DND-41 (cell line): ENCODE results near the gene ENPEP.

Experiments used
- ATAC-seq: fragments of 200-7000 bp; cut with Tn5 transposase; 3 replicates; pipeline ENCODE4 v1.9.1; 2021; ENCODE audit warnings: low read depth; ENCODE audit not compliant: insufficient read depth
- DNase-seq: peaks from one replicate; pipeline ENCODE4 v3.0.0-alpha.2; 2020
- H2AFZ ChIP-seq: 2 replicates; pipeline ENCODE4 v1.6.0; 2012; ENCODE audit warnings: low read depth, low read length
- H3K27ac ChIP-seq: 2 replicates; pipeline ENCODE4 v1.5.1; 2012; ENCODE audit warnings: low read length, inconsistent platforms
- H3K27me3 ChIP-seq: fragments of 200-600 bp; sonication (generic); 2 replicates; pipeline ENCODE4 v1.6.0; 2012; ENCODE audit warnings: low read length, mild to moderate bottlenecking, inconsistent platforms; ENCODE audit not compliant: insufficient read depth, poor library complexity
- H3K36me3 ChIP-seq: 2 replicates; pipeline ENCODE4 v1.5.1; 2012; ENCODE audit warnings: low read length, inconsistent platforms; ENCODE audit not compliant: insufficient read depth
- H3K4me1 ChIP-seq: 2 replicates; pipeline ENCODE4 v1.5.1; 2012; ENCODE audit warnings: mild to moderate bottlenecking, low read length; ENCODE audit not compliant: insufficient read depth
- H3K4me2 ChIP-seq: 2 replicates; pipeline ENCODE4 v1.6.0; 2012; ENCODE audit warnings: mild to moderate bottlenecking, moderate library complexity, low read length, inconsistent platforms; ENCODE audit not compliant: insufficient read depth
- H3K4me3 ChIP-seq, 2 experiments: fragments of 200-600 bp in 1 of 2; shearing (Covaris generic) in 1 of 2; 2 replicates each; pipeline ENCODE4 v1.5.1; 2012 to 2016; ENCODE audit warnings: inconsistent platforms in 2 of 2, low read length in 2 of 2, mild to moderate bottlenecking in 2 of 2, low read depth in 1 of 2, moderate library complexity in 1 of 2
- H3K79me2 ChIP-seq: 2 replicates; pipeline ENCODE4 v1.6.0; 2012; ENCODE audit warnings: low read length, inconsistent platforms; ENCODE audit not compliant: insufficient read depth
- H3K9ac ChIP-seq: 2 replicates; pipeline ENCODE4 v1.6.0; 2012; ENCODE audit warnings: low read depth, mild to moderate bottlenecking, inconsistent platforms, low read length, moderate library complexity
- H3K9me3 ChIP-seq: 2 replicates; pipeline ENCODE4 v1.5.1; 2012; ENCODE audit warnings: low read length, moderate library complexity, mild to moderate bottlenecking, inconsistent platforms; ENCODE audit not compliant: insufficient read depth, severe bottlenecking
- H4K20me1 ChIP-seq: 2 replicates; pipeline ENCODE4 v1.6.0; 2012; ENCODE audit warnings: low read length; ENCODE audit not compliant: insufficient read depth
- CTCF ChIP-seq: IDR thresholded peaks from 2 replicates; pipeline ENCODE4 v1.5.1; 2012; ENCODE audit warnings: borderline replicate concordance, low read length, moderate library complexity, mild to moderate bottlenecking; ENCODE audit not compliant: poor library complexity, severe bottlenecking; ENCODE audit errors: extremely low read depth
- EZH2 ChIP-seq: IDR thresholded peaks from 3 replicates; pipeline ENCODE4 v1.6.1; 2012; ENCODE audit warnings: borderline replicate concordance, low read depth, mild to moderate bottlenecking, moderate library complexity, low read length, inconsistent platforms; ENCODE audit not compliant: severe bottlenecking

Gene ENPEP

GRCh38 chr4:110596431-110596830 lies 120.5 kb downstream of the ENPEP start:
- no peaks in the 10 kb centered on the region for H3K79me2 ChIP-seq
- TF ChIP-seq CTCF (no peak), EZH2 (no peak)
- H3K9ac ChIP-seq: no peak overlapping the region
- peaks cover 10% of the 10 kb centered on the region for H3K9me3 ChIP-seq
- no peak overlapping the region for H3K4me3 ChIP-seq
- H3K4me1 ChIP-seq: no peaks in the 10 kb centered on the region
- H3K4me2 ChIP-seq: no peak overlapping the region
- ATAC-seq (no peak), DNase-seq (no peak)
- H3K36me3 ChIP-seq: no peaks in the 10 kb centered on the region
- no peak overlapping the region for H2AFZ ChIP-seq
- no peaks in the 10 kb centered on the region for H3K27me3 ChIP-seq
- H4K20me1 ChIP-seq: no peaks in the 10 kb centered on the region
- H3K27ac ChIP-seq: no peak overlapping the region

DNA sequence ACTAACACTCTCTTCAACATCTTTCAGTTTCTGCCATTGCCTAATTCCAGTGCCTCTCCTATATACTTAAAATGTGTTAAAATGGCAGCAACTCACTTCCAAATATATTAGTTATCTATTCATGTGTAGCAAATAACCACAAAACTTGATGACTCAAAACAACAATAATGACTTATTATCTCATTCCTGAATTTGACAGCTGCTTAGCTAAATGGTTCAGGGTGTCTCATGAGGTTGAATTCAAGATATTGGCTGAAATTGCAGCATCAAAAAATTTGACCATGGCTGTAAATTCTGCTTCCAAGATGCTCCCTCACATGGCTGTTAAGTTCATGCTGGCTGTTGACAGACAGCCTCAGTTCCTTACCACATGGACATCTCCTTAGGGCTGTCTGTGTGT lies 121.6 kb downstream of the ENPEP start:
- TF ChIP-seq CTCF: no peak
- TF ChIP-seq EZH2: no peak
- H3K27ac ChIP-seq: no peak overlapping the region
- H3K36me3 ChIP-seq: no peaks in the 10 kb centered on the region
- no peak overlapping the region for H3K4me3 ChIP-seq
- no peak overlapping the region for H3K9ac ChIP-seq
- no peaks in the 10 kb centered on the region for H4K20me1 ChIP-seq
- H2AFZ ChIP-seq: no peak overlapping the region
- H3K79me2 ChIP-seq: no peaks in the 10 kb centered on the region
- no peak for ATAC-seq
- H3K27me3 ChIP-seq: no peaks in the 10 kb centered on the region
- H3K4me2 ChIP-seq: no peak overlapping the region
- no peaks in the 10 kb centered on the region for H3K4me1 ChIP-seq
- no peak for DNase-seq
- peaks cover 10% of the 10 kb centered on the region for H3K9me3 ChIP-seq

DNA sequence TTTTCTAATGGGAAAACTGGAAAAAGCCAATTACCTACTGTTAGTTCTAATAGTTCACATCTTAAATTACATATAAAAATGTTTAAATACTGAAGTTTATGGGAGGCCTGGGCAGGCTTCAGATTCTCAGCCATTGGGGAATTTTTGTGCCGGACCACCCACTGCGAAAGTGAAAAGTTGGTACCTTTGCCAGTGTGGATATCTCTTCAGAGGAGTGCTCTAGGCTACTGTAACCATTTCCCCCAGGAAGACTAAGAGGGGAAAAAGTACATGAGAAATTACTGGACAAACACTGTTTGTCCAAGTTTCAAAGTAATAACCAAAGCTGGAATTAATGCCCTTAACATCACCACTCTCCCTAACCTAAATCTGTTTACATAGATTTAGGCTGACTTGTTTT lies 126.1 kb downstream of the ENPEP start:
- H3K27me3 ChIP-seq: no peaks in the 10 kb centered on the region
- no peaks in the 10 kb centered on the region for H4K20me1 ChIP-seq
- ATAC-seq: no peak

More for the DNA sequence above, 126.1 kb downstream of the ENPEP start:
- Histone ChIP-seq H3K79me2 (no peaks in the 10 kb centered on the region), H3K36me3 (no peaks in the 10 kb centered on the region), H2AFZ (no peak overlapping the region), H3K9ac (no peak overlapping the region), H3K4me1 (no peaks in the 10 kb centered on the region), H3K9me3 (no peaks in the 10 kb centered on the region), H3K27ac (no peak overlapping the region), H3K4me2 (no peak overlapping the region), H3K4me3 (no peak overlapping the region)
- no peak for DNase-seq
- TF ChIP-seq CTCF (no peak), EZH2 (no peak)
